B cell (primary cell): Measurements from ENCODE around the gene KPNA4. TPM values are rescaled to one million over a fixed set of nuclear protein-coding genes. Genes with fewer than 3 reads are reported as not detected.
"Not testable (repeated sequence)": the region's sequence is repeated elsewhere in the genome, so short reads cannot be mapped to it uniquely, and the experiment has no call there.

Experiments used
- ATAC-seq: fragments of 200-7000 bp; cut with Tn5 transposase; one replicate; pipeline ENCODE4 v1.10.0; 2021; ENCODE audit warnings: low read depth, mild to moderate bottlenecking, moderate number of reproducible peaks, moderate library complexity
- CTCF ChIA-PET: fragments of 350-600 bp; sonication (Branson Sonifier 250); formaldehyde crosslinking; loops from one replicate; lab custom pipeline; 2021; ENCODE audit warnings: antibody characterized with exemption, inconsistent platforms; lab: Charles Lee
- POLR2A ChIA-PET: fragments of 350-600 bp; sonication (Branson Sonifier 250); formaldehyde crosslinking; loops from one replicate; lab custom pipeline; 2021; ENCODE audit warnings: antibody characterized with exemption; lab: Charles Lee
- DNase-seq: peaks from one replicate; pipeline ENCODE4 v3.0.0; 2013
- H2AFZ ChIP-seq: 2 replicates; pipeline ENCODE4 v1.6.1; 2012; ENCODE audit warnings: mild to moderate bottlenecking, low read depth, low read length; ENCODE audit not compliant: insufficient read depth, poor library complexity, severe bottlenecking
- H3K27ac ChIP-seq, 2 donors: 1 replicate in 1 of 2; 2 replicates in 1 of 2; pipeline ENCODE4 v1.5.1; 2012 to 2013; ENCODE audit warnings: low read length in 2 of 2, mild to moderate bottlenecking in 2 of 2, moderate library complexity in 1 of 2
- H3K27me3 ChIP-seq, 4 experiments: fragments of 200-600 bp in 1 of 4; sonication (generic) in 1 of 4; replicated peaks in 1 of 4; 1 replicate in 2 of 4; 2 replicates in 2 of 4; pipeline versions ENCODE4 v1.6.1 to v1.7.0; 2013 to 2016; ENCODE audit warnings: low read length in 3 of 4, mild to moderate bottlenecking in 2 of 4, mixed read lengths in 1 of 4, moderate library complexity in 1 of 4; ENCODE audit not compliant: insufficient read depth in 4 of 4, control insufficient read depth in 3 of 4; ENCODE audit errors: control extremely low read depth in 1 of 4
- H3K36me3 ChIP-seq, 2 experiments: replicated peaks in 1 of 2; 1 replicate in 1 of 2; 2 replicates in 1 of 2; pipeline versions ENCODE4 v1.6.1 to v1.7.1; 2013; ENCODE audit warnings: low read length in 1 of 2; ENCODE audit not compliant: insufficient read depth in 2 of 2, control insufficient read depth in 1 of 2; ENCODE audit errors: control extremely low read depth in 1 of 2, extremely low read depth in 1 of 2
- H3K4me1 ChIP-seq, 2 donors: fragments of 200-600 bp in 1 of 2; sonication (generic) in 1 of 2; 1 replicate in 1 of 2; 2 replicates in 1 of 2; pipeline versions ENCODE4 v1.5.1 to v1.6.1; 2013 to 2017; ENCODE audit warnings: low read length in 2 of 2; ENCODE audit not compliant: control insufficient read depth in 2 of 2, insufficient read depth in 2 of 2
- H3K4me2 ChIP-seq: replicated peaks from 2 replicates; pipeline ENCODE3; 2012; ENCODE audit warnings: mild to moderate bottlenecking, low read depth, low read length; ENCODE audit not compliant: poor library complexity, severe bottlenecking
- H3K4me3 ChIP-seq, 5 experiments: fragments of 200-600 bp in 1 of 5; sonication (generic) in 1 of 5; 1 replicate in 3 of 5; 2 replicates in 2 of 5; pipeline versions ENCODE4 v1.5.1 to v1.7.0; 2011 to 2016; ENCODE audit warnings: low read length in 4 of 5, mild to moderate bottlenecking in 4 of 5, low read depth in 2 of 5, control low read depth in 1 of 5, moderate library complexity in 1 of 5; ENCODE audit not compliant: insufficient read depth in 1 of 5; ENCODE audit errors: control extremely low read depth in 1 of 5, extremely low read depth in 1 of 5
- H3K79me2 ChIP-seq: fragments of 200-600 bp; sonication (generic); one replicate; pipeline ENCODE4 v1.6.0; 2016; ENCODE audit warnings: low read length; ENCODE audit not compliant: control insufficient read depth, insufficient read depth
- H3K9ac ChIP-seq: fragments of 200-600 bp; sonication (generic); 2 replicates; pipeline ENCODE4 v1.6.1; 2017; ENCODE audit warnings: mild to moderate bottlenecking, low read length, moderate library complexity
- H3K9me3 ChIP-seq, 3 donors: one replicate each; pipeline versions ENCODE4 v1.6.1 to v1.7.1; 2013; ENCODE audit warnings: low read length in 2 of 3; ENCODE audit not compliant: control insufficient read depth in 2 of 3, insufficient read depth in 1 of 3; ENCODE audit errors: control extremely low read depth in 1 of 3
- H4K20me1 ChIP-seq: 2 replicates; pipeline ENCODE4 v1.6.0; 2012; ENCODE audit warnings: mild to moderate bottlenecking, low read length; ENCODE audit not compliant: insufficient read depth, control insufficient read depth, poor library complexity, severe bottlenecking
- H3K27ac Mint-ChIP-seq: one replicate; pipeline ENCODE4 v1.8.0; 2021; ENCODE audit warnings: mixed read lengths
- H3K27me3 Mint-ChIP-seq: one replicate; pipeline ENCODE4 v1.8.0; 2021; ENCODE audit warnings: mixed read lengths
- H3K4me1 Mint-ChIP-seq: one replicate; pipeline ENCODE4 v1.8.0; 2021; ENCODE audit warnings: mixed read lengths
- H3K4me3 Mint-ChIP-seq: one replicate; pipeline ENCODE4 v1.8.0; 2021; ENCODE audit warnings: mixed read lengths
- H3K9me3 Mint-ChIP-seq: one replicate; pipeline ENCODE4 v1.8.0; 2022; ENCODE audit warnings: mixed read lengths; ENCODE audit not compliant: insufficient read depth
- EZH2 ChIP-seq: IDR thresholded peaks from 2 replicates; pipeline ENCODE4 v1.6.1; 2012; ENCODE audit warnings: borderline replicate concordance, low read depth, mild to moderate bottlenecking, moderate library complexity, low read length; ENCODE audit not compliant: insufficient read depth, poor library complexity, severe bottlenecking
- WGBS: methylation state at CpG from one replicate; pipeline ENCODE4 v1.1.5; 2013; ENCODE audit warnings: missing lambda C conversion rate; ENCODE audit not compliant: insufficient coverage; 5-methylcytosine and 5-hydroxymethylcytosine counted together
- intact Hi-C: fragments of 100-400 bp; cut with micrococcal nuclease; formaldehyde crosslinking; loops from one replicate; pipeline ENCODE4 v1.10.0; 2022
- polyA plus RNA-seq: library from polyadenylated mRNA; depleted of rRNA; stranded (reverse); fragments of >200 nt; gene quantifications from 2 replicates; pipeline ENCODE4 v1.2.3, GENCODE V29; 2012
- total RNA-seq, 2 donors: library from RNA; stranded (reverse); fragments of 120-200 nt in 1 of 2; gene quantifications; 1 replicate in 1 of 2; 2 replicates in 1 of 2; pipeline versions ENCODE4 v1.2.3 to v1.2.4, GENCODE V29; 2013 to 2022

The KPNA4 gene
- total and polyA plus RNA-seq, 2 donors (not counting 1 experiment from before 2014, with no cell fraction given) = 9.6 to 55.1 TPM

DNA sequence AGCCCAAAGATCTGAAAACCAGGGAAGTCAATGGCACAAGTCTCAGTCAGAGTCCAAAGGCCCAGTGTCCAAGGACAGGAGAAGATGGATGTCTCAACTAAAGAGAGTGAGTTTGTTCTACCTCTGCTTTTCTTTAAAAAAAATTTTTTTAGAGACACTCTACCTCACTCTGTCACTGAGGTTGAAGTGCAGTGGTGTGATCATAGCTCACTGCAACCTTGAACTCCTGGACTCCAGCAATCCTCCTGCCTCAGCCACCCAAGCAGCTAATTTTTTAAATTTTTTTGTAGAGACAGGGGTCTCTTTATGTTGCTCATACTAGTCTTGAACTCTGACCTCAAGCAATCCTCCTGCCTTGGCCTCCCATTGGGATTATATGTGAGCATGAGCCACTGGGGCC is 39.9 kb upstream of the KPNA4 start:
- Histone ChIP-seq H3K9me3 (peaks cover 0 to 3% (median 0%) of the 10 kb centered on the region in 3 donors), H4K20me1 (no peaks in the 10 kb centered on the region), H3K4me1 (no peaks in the 10 kb centered on the region), H3K36me3 (no peaks in the 10 kb centered on the region), H3K27ac (no peak overlapping the region), H2AFZ (no peak overlapping the region), H3K9ac (no peak overlapping the region), H3K4me3 (no peak overlapping the region), H3K27me3 (no peaks in the 10 kb centered on the region), H3K79me2 (no peaks in the 10 kb centered on the region), H3K4me2 (no peak overlapping the region)
- Mint-ChIP-seq H3K9me3 (peaks cover 2% of the 10 kb centered on the region), H3K4me3 (no peak overlapping the region), H3K4me1 (no peaks in the 10 kb centered on the region), H3K27me3 (peaks cover 17% of the 10 kb centered on the region), H3K27ac (no peak overlapping the region)
- CTCF ChIA-PET = no interaction called here
- no peak for ATAC-seq
- intact Hi-C loops = no loop called here
- TF ChIP-seq EZH2 = no peak
- no peak for DNase-seq
- POLR2A ChIA-PET = no interaction called here

DNA sequence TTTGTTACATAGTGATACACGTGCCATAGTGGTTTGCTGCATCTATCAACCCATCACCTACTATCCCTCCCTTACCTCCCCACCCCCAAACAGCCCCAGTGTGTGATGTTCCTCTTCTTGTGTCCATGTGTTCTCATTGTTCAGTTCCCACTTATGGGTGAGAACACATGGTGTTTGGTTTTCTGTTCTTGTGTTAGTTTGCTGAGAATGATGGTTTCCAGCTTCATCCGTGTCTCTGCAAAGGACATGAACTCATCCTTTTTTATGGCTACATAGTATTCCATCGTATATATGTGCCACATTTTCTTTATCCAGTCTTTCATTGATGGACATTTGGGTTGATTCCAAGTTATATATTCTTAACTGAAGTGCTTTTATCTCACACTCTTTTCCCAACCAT is 38.5 kb upstream of the KPNA4 start:
- H3K4me1 ChIP-seq, H3K4me3 Mint-ChIP-seq, H4K20me1 ChIP-seq, H3K36me3 ChIP-seq, ATAC-seq, H3K9ac ChIP-seq, H3K79me2 ChIP-seq, H3K9me3 ChIP-seq, intact Hi-C loops, H2AFZ ChIP-seq, H3K9me3 Mint-ChIP-seq, H3K4me3 ChIP-seq, DNase-seq, H3K4me2 ChIP-seq, H3K27ac Mint-ChIP-seq, H3K27ac ChIP-seq, POLR2A ChIA-PET, H3K27me3 ChIP-seq, H3K4me1 Mint-ChIP-seq: not testable (repeated sequence)
- H3K27me3 Mint-ChIP-seq = peaks cover 17% of the 10 kb centered on the region
- CTCF ChIA-PET = interaction anchor here (0.9 kb wide), 1 partner anchor 9 kb away, joined by 3 read pairs; no protein-coding TSS in a partner anchor
- no CpG with 5 or more reads among the region's 3 CpGs for WGBS
